HepG2 (cell line): Measurements from ENCODE around the gene HSCB. TPM values are rescaled to one million over a fixed set of nuclear protein-coding genes. Genes with fewer than 3 reads are reported as not detected.
A peak's percentile ranks its signal among the peaks of the same experiment; 100 is the strongest.

Experiments used
- ATAC-seq: fragments of 200-7000 bp; cut with Tn5 transposase; 3 replicates; pipeline ENCODE4 v1.9.1; 2020; ENCODE audit warnings: mild to moderate bottlenecking, moderate library complexity
- BruUV-seq: library from RNA; stranded (reverse); fragments of 400-500 nt; replicated peaks from 2 replicates; lab custom pipeline; 2021; lab: Mats Ljungman, UMichigan
- CTCF ChIA-PET: fragments of 300-600 bp; formaldehyde crosslinking; extraction: SDS; loops from one replicate; lab custom pipeline; 2021; ENCODE audit warnings: low total read pairs, inconsistent platforms, low intra/inter-chr PET ratio; lab: Yijun Ruan, JAX
- POLR2A ChIA-PET: fragments of 350-600 bp; sonication (Branson Sonifier 250); formaldehyde crosslinking; loops from one replicate; lab custom pipeline; 2020; ENCODE audit warnings: antibody characterized with exemption, inconsistent platforms; lab: Yijun Ruan, JAX
- DNase-seq: peaks from one replicate; pipeline ENCODE4 v3.0.0-alpha.2; 2015; ENCODE audit warnings: low spot score
- FAIRE-seq: peaks from 3 replicates; lab custom pipeline; 2011; peaks lifted over from hg19 to GRCh38; lab: Jason Lieb, UNC
- H2AFZ ChIP-seq: one replicate; pipeline ENCODE4 v1.6.1; 2011; ENCODE audit warnings: low read length, inconsistent platforms
- H3K27ac ChIP-seq: fragments of 300-600 bp; 3 replicates; pipeline ENCODE4 v1.8.0; 2011; ENCODE audit warnings: mixed run types, mild to moderate bottlenecking, mixed read lengths, low read length, inconsistent platforms; ENCODE audit not compliant: insufficient read depth; ENCODE audit errors: extremely low read length
- H3K27me3 ChIP-seq, 2 experiments: fragments of 200-600 bp in 1 of 2; 2 replicates in 1 of 2; 3 replicates in 1 of 2; pipeline versions ENCODE4 v1.6.0 to v1.8.0; 2011; ENCODE audit warnings: low read length in 2 of 2, mild to moderate bottlenecking in 2 of 2, moderate library complexity in 2 of 2, inconsistent platforms in 1 of 2; ENCODE audit not compliant: insufficient read depth in 2 of 2, control insufficient read depth in 1 of 2
- H3K36me3 ChIP-seq, 2 experiments: fragments of 200-600 bp in 1 of 2; replicated peaks in 1 of 2; 2 replicates in 1 of 2; 3 replicates in 1 of 2; pipeline versions ENCODE4 v1.5.1 to v1.8.0; 2011; ENCODE audit warnings: low read length in 2 of 2, inconsistent platforms in 1 of 2; ENCODE audit not compliant: insufficient read depth in 2 of 2, control insufficient read depth in 1 of 2
- H3K4me1 ChIP-seq: 2 replicates; pipeline ENCODE4 v1.5.1; 2012; ENCODE audit warnings: low read length, inconsistent platforms; ENCODE audit not compliant: insufficient read depth
- H3K4me2 ChIP-seq: 2 replicates; pipeline ENCODE4 v1.6.0; 2011; ENCODE audit warnings: low read depth, low read length, inconsistent platforms
- H3K4me3 ChIP-seq, 3 experiments: fragments of 200-600 bp in 1 of 3; sonication (generic), shearing (Covaris generic) in 1 of 3; replicated peaks in 1 of 3; 2 replicates each; pipeline ENCODE4 v1.5.1; 2011 to 2016; ENCODE audit warnings: low read length in 3 of 3, inconsistent platforms in 2 of 3, low read depth in 2 of 3, mild to moderate bottlenecking in 2 of 3, control low read depth in 1 of 3, mixed read lengths in 1 of 3; ENCODE audit not compliant: insufficient read depth in 1 of 3
- H3K79me2 ChIP-seq: one replicate; pipeline ENCODE4 v1.6.1; 2011; ENCODE audit warnings: low read length, inconsistent platforms; ENCODE audit not compliant: insufficient read depth
- H3K9ac ChIP-seq: 2 replicates; pipeline ENCODE4 v1.6.0; 2011; ENCODE audit warnings: mild to moderate bottlenecking, low read depth, low read length, inconsistent platforms; ENCODE audit not compliant: insufficient read depth
- H3K9me3 ChIP-seq: 2 replicates; pipeline ENCODE4 v1.5.1; 2012; ENCODE audit warnings: mild to moderate bottlenecking, low read length
- H4K20me1 ChIP-seq: 2 replicates; pipeline ENCODE4 v1.6.0; 2011; ENCODE audit warnings: inconsistent platforms, mild to moderate bottlenecking, low read length, moderate library complexity; ENCODE audit not compliant: insufficient read depth
- FOXP4 ChIP-seq: sonication (generic); formaldehyde crosslinking; IDR thresholded peaks from 2 replicates; pipeline ENCODE4 v1.4.0; 2020; ENCODE audit warnings: missing genetic modification reagents
- GZF1 ChIP-seq: sonication (generic); formaldehyde crosslinking; IDR thresholded peaks from 2 replicates; pipeline ENCODE4 v1.5.1; 2020; ENCODE audit warnings: mild to moderate bottlenecking, missing genetic modification reagents
- IKZF1 ChIP-seq: fragments of 450-650 bp; IDR thresholded peaks from 2 replicates; pipeline ENCODE4 v1.7.1; 2016
- JUNB ChIP-seq: sonication (generic); formaldehyde crosslinking; IDR thresholded peaks from 2 replicates; pipeline ENCODE4 v1.8.0; 2022; ENCODE audit warnings: missing genetic modification reagents, mild to moderate bottlenecking, borderline replicate concordance
- KLF9 ChIP-seq: IDR thresholded peaks from 2 replicates; pipeline ENCODE4 v1.6.1; 2016; ENCODE audit warnings: low read depth
- MAZ ChIP-seq, 2 experiments: sonication (generic) in 1 of 2; formaldehyde crosslinking in 1 of 2; IDR thresholded peaks; 2 replicates each; pipeline versions ENCODE4 v1.5.0 to v1.6.1; 2012 to 2020; ENCODE audit warnings: low read depth in 2 of 2, mild to moderate bottlenecking in 2 of 2, borderline replicate concordance in 1 of 2, improper control_type of control experiment in 1 of 2, low read length in 1 of 2, missing genetic modification reagents in 1 of 2, moderate library complexity in 1 of 2
- MXI1 ChIP-seq: IDR thresholded peaks from 3 replicates; pipeline ENCODE4 v1.6.1; 2012; ENCODE audit warnings: low read depth, low read length, inconsistent platforms, borderline replicate concordance
- NR2F6 ChIP-seq, 2 experiments: IDR thresholded peaks; 2 replicates each; pipeline ENCODE4 v1.6.1; 2016; ENCODE audit warnings: antibody characterized with exemption in 1 of 2, mild to moderate bottlenecking in 1 of 2
- RCOR2 ChIP-seq: IDR thresholded peaks from 2 replicates; pipeline ENCODE4 v1.6.1; 2016; ENCODE audit warnings: missing biosample characterization, missing genetic modification reagents
- SAP130 ChIP-seq: IDR thresholded peaks from 2 replicates; pipeline ENCODE4 v1.6.1; 2016; ENCODE audit warnings: low read depth
- SIN3B ChIP-seq: fragments of 150-350 bp; IDR thresholded peaks from 2 replicates; pipeline ENCODE4 v1.6.1; 2014; ENCODE audit warnings: low read length
- TOE1 ChIP-seq: sonication (generic); formaldehyde crosslinking; IDR thresholded peaks from 2 replicates; pipeline ENCODE4 v1.4.0; 2020; ENCODE audit warnings: mild to moderate bottlenecking, missing genetic modification reagents
- TP53 ChIP-seq: sonication (generic); formaldehyde crosslinking; conservative IDR thresholded peaks from 2 replicates; pipeline ENCODE4 v1.4.0; 2020; ENCODE audit warnings: missing genetic modification reagents
- U2AF2 ChIP-seq: fragments of 200-400 bp; formaldehyde crosslinking; IDR thresholded peaks from 2 replicates; pipeline ENCODE4 v1.6.1; 2017; ENCODE audit warnings: low read depth, mild to moderate bottlenecking, low read length
- YY1 ChIP-seq: IDR thresholded peaks from 2 replicates; pipeline ENCODE4 v1.6.1; 2011; ENCODE audit warnings: low read length, low read depth, moderate library complexity, mild to moderate bottlenecking; ENCODE audit not compliant: insufficient read depth, insufficient replicate concordance
- ZBTB8A ChIP-seq: sonication (generic); formaldehyde crosslinking; IDR thresholded peaks from 2 replicates; pipeline ENCODE4 v1.4.0; 2020; ENCODE audit warnings: mild to moderate bottlenecking, low read depth, missing genetic modification reagents, borderline replicate concordance
- ZNF121 ChIP-seq: sonication (generic); formaldehyde crosslinking; IDR thresholded peaks from 2 replicates; pipeline ENCODE4 v1.5.0; 2020; ENCODE audit warnings: mild to moderate bottlenecking, missing genetic modification reagents
- ZNF256 ChIP-seq: sonication (generic); formaldehyde crosslinking; conservative IDR thresholded peaks from 2 replicates; pipeline ENCODE4 v1.4.0; 2020; ENCODE audit warnings: missing genetic modification reagents
- ZNF546 ChIP-seq: sonication (generic); formaldehyde crosslinking; conservative IDR thresholded peaks from 2 replicates; pipeline ENCODE4 v1.8.1; 2023; ENCODE audit warnings: mild to moderate bottlenecking, missing genetic modification reagents
- ZNF674 ChIP-seq: sonication (generic); formaldehyde crosslinking; IDR thresholded peaks from 2 replicates; pipeline ENCODE4 v1.5.0; 2020; ENCODE audit warnings: low read depth, mild to moderate bottlenecking, missing genetic modification reagents
- ZNF7 ChIP-seq: IDR thresholded peaks from 2 replicates; pipeline ENCODE4 v1.6.1; 2016; ENCODE audit warnings: missing biosample characterization, missing genetic modification reagents
- ZZZ3 ChIP-seq: sonication (generic); formaldehyde crosslinking; IDR thresholded peaks from 2 replicates; pipeline ENCODE4 v1.4.0; 2020; ENCODE audit warnings: missing genetic modification reagents, mild to moderate bottlenecking, borderline replicate concordance
- WGBS: methylation state at CpG from one replicate; pipeline ENCODE4 v1.1.6; 2017; ENCODE audit warnings: low lambda C conversion rate; 5-methylcytosine and 5-hydroxymethylcytosine counted together
- in situ Hi-C: cut with HindIII; loops from 2 replicates; pipeline ENCODE4 v1.10.0; 2017; ENCODE audit warnings: low pct_unique_long_range_greater_than_20kb; ENCODE audit not compliant: extremely low pct_ligation_motif_present
- intact Hi-C: fragments of 100-400 bp; cut with micrococcal nuclease; formaldehyde crosslinking; loops from one replicate; pipeline ENCODE4 v1.10.0; 2022; ENCODE audit not compliant: unreplicated experiment
- polyA plus RNA-seq, 8 experiments: library from polyadenylated mRNA; depleted of rRNA in 3 of 8; stranded (reverse) in 7 of 8; unstranded in 1 of 8; fragments of >200 nt; fragmentation: Illumina TruSeq in 4 of 8; extraction: Trizol in 4 of 8; gene quantifications; 2 replicates each; pipeline versions ENCODE4 v1.2.1 to v1.2.3, GENCODE V29; 2011 to 2016; ENCODE audit warnings: low read depth in 4 of 8, missing spikeins in 1 of 8, mixed read lengths in 1 of 8; ENCODE audit not compliant: insufficient read depth in 1 of 8
- total RNA-seq, 5 experiments: library from RNA; depleted of rRNA; stranded (reverse); fragments of >200 nt; fragmentation: Illumina TruSeq; extraction: Trizol; gene quantifications; 2 replicates each; pipeline ENCODE4 v1.2.3, GENCODE V29; 2016; ENCODE audit warnings: low read depth in 1 of 5
- TF ChIP-seq, protein P1 (sequence below): sonication (generic); formaldehyde crosslinking; IDR thresholded peaks from 2 replicates; pipeline ENCODE4 v1.5.0; 2020; ENCODE audit warnings: mild to moderate bottlenecking, missing genetic modification reagents, moderate library complexity
- TF ChIP-seq, protein P2 (sequence below): sonication (generic); formaldehyde crosslinking; IDR thresholded peaks from 2 replicates; pipeline ENCODE4 v1.4.0; 2020; ENCODE audit warnings: missing genetic modification reagents

Gene HSCB
- total and polyA plus RNA-seq, 2 of the 13 experiments (the other 11 are each of a cell fraction or from before 2014, with no cell fraction given): 15.4 to 20.9 TPM

DNA sequence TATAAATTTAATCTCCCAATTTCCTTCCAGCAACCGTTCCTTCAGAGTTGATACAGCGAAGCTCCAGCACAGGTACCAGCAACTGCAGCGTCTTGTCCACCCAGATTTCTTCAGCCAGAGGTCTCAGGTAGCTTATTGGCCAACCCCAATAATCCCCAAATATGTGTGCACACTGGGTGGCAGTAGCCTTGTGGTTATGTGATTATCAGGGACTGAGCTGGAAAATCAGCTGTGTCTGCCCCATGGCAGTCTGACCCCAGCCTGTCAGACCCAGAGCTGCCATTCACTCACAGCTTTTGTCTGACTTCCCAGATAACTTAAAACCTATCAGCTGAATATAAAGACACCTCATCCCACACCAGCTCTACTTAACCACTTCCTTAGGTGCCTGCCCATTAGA is 2.0 kb downstream of the HSCB start:
- ATAC-seq (no peak), DNase-seq (no peak), FAIRE-seq (no peak)
- Histone ChIP-seq H3K79me2 (peaks cover 41% of the 10 kb centered on the region), H3K4me3 (no peak overlapping the region; a peak in 1 of 6 replicates), H3K9me3 (no peaks in the 10 kb centered on the region), H3K4me2 (no peak overlapping the region), H2AFZ (no peak overlapping the region), H3K4me1 (peaks cover 81% of the 10 kb centered on the region), H3K27me3 (no peaks in the 10 kb centered on the region), H4K20me1 (no peaks in the 10 kb centered on the region), H3K9ac (no peak overlapping the region), H3K27ac (no peak overlapping the region), H3K36me3 (peaks cover 6 to 19% of the 10 kb centered on the region in 2 experiments)
- WGBS: 97% methylated on average over 3 of the region's 3 CpGs
- in situ Hi-C loops: no loop called here
- ChIA-PET CTCF (no interaction called here), POLR2A (interaction anchor here (0.7 to 1.3 kb wide), 2 partner anchors 49 to 57 kb away, joined by 3 to 6 read pairs; partner anchors contain the start of gene XBP1)
- BruUV-seq: no TSS peak
- intact Hi-C loops: loop anchor here (5.0 kb wide), 1 partner anchor 38 kb away; no protein-coding TSS in a partner anchor
- no peak for TF ChIP-seq TP53 (CRISPR knock-in tag)
- no peak for TF ChIP-seq IKZF1
- TF ChIP-seq FOXP4 (CRISPR knock-in tag): no peak
- TF ChIP-seq ZBTB8A (CRISPR knock-in tag): no peak
- TF ChIP-seq, protein P1, sequence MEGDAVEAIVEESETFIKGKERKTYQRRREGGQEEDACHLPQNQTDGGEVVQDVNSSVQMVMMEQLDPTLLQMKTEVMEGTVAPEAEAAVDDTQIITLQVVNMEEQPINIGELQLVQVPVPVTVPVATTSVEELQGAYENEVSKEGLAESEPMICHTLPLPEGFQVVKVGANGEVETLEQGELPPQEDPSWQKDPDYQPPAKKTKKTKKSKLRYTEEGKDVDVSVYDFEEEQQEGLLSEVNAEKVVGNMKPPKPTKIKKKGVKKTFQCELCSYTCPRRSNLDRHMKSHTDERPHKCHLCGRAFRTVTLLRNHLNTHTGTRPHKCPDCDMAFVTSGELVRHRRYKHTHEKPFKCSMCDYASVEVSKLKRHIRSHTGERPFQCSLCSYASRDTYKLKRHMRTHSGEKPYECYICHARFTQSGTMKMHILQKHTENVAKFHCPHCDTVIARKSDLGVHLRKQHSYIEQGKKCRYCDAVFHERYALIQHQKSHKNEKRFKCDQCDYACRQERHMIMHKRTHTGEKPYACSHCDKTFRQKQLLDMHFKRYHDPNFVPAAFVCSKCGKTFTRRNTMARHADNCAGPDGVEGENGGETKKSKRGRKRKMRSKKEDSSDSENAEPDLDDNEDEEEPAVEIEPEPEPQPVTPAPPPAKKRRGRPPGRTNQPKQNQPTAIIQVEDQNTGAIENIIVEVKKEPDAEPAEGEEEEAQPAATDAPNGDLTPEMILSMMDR: peak; percentile 18; the same call in 1 of the 2 replicates
- TF ChIP-seq ZZZ3 (CRISPR knock-in tag): no peak
- no peak for TF ChIP-seq U2AF2
- TF ChIP-seq, protein P2, sequence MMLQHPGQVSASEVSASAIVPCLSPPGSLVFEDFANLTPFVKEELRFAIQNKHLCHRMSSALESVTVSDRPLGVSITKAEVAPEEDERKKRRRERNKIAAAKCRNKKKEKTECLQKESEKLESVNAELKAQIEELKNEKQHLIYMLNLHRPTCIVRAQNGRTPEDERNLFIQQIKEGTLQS (CRISPR knock-in tag): no peak
- no peak for TF ChIP-seq JUNB
- TF ChIP-seq SAP130: no peak
- no peak for TF ChIP-seq NR2F6 (IDR thresholded peaks at IDR 0.05)
- no peak for TF ChIP-seq NR2F6 (CRISPR knock-in tag; IDR thresholded peaks at IDR 0.05)
- TF ChIP-seq ZNF546 (CRISPR knock-in tag): no peak
- TF ChIP-seq KLF9 (CRISPR knock-in tag): no peak
- TF ChIP-seq SIN3B: no peak
- TF ChIP-seq RCOR2 (CRISPR knock-in tag): no peak
- TF ChIP-seq ZNF674 (CRISPR knock-in tag): no peak
- TF ChIP-seq TOE1 (CRISPR knock-in tag): no peak
- TF ChIP-seq ZNF7 (CRISPR knock-in tag): peak; percentile 78
- TF ChIP-seq ZNF121 (CRISPR knock-in tag): peak; percentile 54; the same call in 1 of the 2 replicates
- no peak for TF ChIP-seq ZNF256 (CRISPR knock-in tag)
- TF ChIP-seq YY1: no peak
- TF ChIP-seq GZF1 (CRISPR knock-in tag): no peak
- TF ChIP-seq MXI1: no peak
- TF ChIP-seq MAZ (IDR thresholded peaks at IDR 0.05; ENCODE audit: borderline replicate concordance, low read depth, low read length): no peak
- TF ChIP-seq MAZ (CRISPR knock-in tag; IDR thresholded peaks at IDR 0.05; ENCODE audit: low read depth): no peak
